ENCODE results near the gene FBXL20.

Gene FBXL20

DNA sequence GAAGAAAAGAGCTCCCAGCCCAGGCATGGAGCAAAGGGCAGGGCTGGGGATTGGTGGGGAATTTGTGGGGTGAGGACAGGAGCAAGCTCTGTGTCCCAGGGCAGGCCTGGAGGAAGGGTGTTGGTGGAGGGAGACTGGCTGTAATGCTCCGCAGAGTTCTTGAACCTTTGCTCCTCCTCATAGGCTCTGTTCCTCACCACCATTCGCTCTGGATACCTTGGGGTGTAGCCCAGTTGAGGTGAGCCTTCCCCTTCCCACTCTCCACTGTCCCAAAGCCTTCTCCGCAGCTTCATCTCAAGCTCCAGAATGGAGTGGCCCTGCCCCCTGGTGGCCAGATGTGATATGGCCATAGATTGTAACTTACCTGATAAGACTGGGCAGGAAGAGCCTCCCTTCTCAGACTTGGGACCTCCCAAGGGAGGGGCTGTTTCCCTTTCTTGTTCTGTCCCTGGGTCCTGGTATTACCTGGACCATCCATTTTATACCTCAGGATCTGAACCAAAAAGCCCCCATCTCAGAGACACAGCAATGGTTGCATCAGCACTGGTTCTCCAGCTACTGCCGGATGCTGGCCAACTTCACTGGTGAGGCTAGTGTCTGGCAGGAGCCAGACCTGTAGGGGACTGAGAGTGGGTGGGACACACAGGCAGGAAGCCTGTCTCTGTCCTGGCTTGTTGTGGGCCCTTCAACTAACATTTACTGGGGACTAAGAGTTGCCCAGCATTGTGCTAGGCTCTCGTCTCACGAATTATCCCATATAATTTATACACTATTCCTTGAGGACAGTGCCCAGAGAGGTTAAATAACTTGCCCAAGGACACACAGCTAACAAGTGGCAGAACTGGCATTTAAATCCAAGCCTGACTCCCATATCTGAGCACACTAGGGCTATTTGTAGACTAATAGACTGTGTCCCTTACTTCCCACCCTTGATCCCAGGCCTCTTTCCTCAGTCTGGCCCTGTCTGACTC is 156.5 kb downstream of the FBXL20 start:
- FAIRE-seq, result no peak

DNA sequence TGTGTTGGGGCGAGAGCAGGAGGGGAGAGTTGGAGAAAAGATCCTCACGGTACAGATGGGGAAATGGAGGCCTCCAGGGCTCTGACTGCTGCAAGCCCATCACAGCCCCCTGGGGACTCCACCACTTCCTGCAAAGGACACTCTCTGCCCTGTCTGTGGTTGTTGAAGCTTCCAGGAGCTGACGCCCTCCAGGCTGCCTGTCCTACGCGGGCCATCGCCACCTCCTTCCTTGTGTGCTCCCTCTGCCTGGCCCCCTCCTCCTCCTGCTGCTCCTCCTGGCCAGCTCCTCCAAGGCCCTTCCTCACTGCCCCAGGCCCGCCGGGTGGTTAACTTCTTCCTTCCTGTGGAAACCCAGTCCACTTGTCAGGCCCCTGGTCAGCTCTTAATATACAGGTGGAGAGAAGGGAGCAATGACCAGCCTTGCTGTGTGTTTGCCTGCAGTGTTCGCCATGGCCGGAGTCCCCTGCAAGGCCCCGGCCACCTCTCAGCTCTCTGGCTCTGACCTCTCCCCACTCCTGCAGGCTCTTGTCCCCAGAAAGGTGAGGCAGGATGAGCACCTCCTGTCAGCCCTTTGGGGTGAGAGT is 157.3 kb downstream of the FBXL20 start:
- no peak for FAIRE-seq

DNA sequence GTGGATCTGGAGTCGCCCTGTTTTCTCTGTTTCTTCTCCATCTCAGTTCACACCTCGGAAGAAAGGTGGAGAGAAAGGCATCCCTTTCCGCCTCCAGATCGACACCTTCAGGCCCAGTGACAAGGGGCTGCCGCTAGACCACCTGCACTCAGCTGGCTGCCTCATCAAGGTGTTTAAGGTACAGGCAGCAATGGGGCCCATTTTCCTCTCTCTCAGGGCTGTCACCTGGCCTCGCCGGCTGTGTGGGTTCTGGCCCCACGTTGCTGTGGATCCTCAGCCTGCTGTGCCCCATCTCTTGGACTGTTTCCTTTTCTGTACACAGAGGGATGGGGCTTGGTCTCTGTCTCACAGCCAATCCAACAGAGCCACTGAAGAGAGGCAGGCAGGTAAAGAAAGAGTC is 158.3 kb downstream of the FBXL20 start:
- FAIRE-seq, result no peak

DNA sequence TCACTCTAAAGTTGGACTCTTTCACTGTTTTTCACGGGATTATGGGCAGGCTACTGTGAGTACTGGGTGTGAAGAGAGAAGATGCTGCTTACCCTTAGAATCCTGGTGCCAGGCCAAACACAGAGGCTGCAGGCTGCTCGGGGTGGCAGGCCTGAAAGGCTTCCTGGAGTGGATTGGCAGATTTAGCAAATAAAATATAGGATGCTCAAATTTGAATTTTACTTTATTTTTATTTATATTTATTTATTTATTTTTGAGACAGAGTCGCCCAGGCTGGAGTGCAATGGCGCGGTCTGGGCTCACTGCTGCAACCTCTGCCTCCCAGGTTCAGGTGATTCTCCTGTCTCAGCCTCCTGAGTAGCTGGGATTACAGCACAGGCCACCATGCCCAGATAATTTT is 160.8 kb downstream of the FBXL20 start:
- FAIRE-seq, result no peak

DNA sequence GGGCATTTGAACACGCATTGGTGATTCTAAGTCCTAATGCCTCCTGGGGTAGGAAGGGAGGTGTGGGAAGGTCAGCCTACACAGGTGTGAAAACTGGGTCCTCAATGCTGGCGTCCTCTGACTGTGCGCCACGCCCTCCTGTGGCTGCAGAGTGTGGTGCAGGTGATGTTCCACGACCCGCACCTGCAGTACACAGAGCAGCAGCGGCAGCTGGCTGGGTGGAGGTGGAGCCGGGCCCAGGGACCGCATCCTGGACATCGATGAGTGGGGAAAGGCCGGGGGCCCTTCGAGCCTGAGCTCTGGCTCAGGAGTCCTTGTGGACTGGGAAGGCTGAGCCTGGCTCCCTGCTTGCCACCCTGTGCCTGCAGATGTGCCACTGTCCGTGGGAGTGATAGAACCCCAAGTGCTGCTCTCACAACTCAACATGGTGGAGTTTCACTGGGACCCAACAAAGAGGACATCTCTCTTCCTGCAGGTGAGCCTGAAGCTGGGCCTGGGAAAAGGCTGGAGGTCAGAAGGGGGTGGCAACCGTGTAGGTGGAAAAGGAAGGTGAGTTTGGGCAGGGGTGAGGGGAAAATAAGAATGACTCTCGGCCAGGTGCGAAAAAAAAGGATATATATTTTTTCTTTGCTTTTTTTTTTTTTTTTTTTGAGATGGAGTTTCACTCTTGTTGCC is 161.6 kb downstream of the FBXL20 start:
- FAIRE-seq, result no peak

DNA sequence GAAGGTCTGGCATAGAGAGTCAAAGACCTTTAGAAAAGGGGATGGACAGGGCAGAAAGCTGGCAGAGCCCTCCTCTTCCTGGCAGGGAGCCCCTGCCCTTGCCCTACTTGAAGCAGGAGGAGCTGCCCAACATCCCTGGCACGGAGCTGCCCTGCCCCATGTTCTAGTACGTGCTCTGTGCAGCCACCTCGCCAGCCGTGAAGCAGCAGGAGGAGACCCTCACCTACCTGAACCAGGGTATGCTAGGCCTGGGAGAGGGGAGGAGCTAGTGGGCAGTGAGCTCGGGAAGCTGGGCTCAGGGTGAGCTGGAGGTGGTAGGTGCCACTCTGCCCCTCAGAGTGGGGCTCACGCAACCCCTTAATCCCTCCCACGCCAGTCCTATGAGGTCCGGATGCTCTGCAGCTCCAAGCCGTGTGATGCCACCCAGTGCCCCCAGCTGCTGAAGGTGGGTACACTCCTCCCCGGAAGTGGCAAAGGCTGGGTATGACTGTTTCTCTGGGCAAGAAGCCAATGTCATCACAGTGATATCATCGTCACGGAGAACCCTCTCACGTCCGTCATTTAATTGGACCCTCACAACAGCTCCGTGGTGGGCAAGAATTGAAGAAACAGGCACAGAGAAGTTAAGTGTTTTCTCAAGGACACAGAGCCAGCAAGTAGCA is 163.0 kb downstream of the FBXL20 start:
- FAIRE-seq, result no peak

GRCh38 chr17:39237586-39237985 is 163.8 kb downstream of the FBXL20 start:
- no peak for FAIRE-seq

- FAIRE-seq, result no peak
Observed at GRCh38 chr17:39236981-39237441, 164.4 kb downstream of the FBXL20 start.

DNA sequence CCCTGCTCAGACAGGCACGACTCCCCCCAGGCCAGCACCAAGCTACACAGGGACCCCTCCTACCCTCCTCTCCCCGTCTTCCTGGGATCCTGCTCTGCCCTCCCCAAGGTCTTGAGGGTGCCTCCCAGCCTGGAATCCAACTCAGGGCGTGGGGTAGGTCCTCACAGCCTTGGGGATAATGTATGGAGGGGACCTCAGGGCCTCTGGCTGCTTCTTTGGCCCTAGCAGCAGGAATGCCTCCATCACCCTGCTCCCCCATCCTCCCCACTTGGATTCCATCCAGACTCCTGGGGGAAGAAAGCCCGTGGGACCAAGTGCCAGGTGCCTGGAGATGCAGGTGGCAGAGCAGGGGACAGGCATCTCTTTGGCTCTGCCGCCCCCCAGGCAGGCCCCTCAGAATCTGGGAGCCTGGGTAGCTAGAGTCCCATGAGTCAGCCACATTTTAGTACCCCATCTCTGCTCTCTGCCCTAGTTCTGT is 164.9 kb downstream of the FBXL20 start:
- no peak for FAIRE-seq

DNA sequence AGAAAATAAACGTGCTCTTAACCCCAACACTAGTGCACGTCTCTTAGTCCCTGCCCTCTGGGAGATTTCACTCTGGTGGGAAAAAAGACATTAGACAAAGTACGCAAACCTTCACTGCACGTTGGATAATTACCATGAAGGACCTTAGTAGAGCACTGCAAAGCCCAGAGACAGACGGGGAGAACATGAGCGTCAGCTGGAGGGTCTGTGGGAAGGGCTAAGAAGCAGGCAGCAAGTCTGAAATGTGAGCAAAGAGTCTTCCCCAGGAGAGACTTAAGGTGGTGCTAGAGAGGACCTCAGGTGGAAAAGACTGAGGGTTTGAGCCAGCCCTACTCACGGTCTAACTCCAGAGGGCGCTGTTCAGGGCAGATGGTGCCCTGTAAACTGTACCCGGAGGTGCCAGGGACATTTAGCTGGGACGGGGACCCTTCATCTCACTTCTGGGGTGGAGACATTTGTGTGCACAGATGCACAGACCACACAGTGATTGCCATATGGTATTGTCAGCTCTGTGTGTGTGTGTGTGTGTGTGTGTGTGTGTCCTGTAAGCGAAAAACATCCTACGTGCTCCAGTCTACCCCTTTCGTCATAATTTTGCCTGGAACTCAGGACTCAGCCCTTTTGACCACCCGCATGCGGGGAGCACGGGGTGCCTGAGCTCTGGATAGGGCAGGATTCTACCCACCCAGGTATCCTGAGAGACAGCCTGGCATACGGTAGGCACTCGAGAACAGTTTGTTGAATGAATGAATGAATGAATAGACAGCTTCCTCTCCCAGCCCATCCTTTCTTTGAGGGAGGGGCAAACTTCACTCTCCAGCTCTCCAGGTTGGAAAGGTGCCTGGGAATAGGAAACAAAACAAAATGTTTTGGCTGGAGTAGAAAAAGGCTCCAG is 165.6 kb downstream of the FBXL20 start:
- no peak for FAIRE-seq

GRCh38 chr17:39231591-39232551 is 169.6 kb downstream of the FBXL20 start:
- FAIRE-seq, result no peak

DNA sequence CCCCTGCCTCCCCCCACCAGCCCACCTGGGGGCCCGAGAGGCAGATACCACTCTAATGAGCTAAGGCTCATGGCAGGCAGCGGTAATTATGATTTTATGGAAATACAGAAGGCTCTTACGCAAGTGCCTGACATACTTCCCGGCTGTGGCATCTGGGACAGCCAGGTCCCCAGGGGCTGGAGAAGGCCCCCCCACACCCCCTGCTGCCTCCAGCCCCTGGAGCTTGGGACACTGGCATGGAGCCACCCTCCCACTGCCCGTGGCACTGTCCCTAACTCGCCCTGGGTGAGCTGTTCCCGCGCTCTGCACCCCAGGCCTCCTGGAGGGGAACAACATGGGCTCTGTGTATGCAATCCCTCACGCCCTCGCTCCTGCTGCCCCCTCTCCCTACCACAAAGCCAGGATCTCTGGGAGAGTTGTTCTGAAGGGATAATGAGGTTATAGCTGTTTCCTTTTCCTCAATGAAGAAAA is 170.3 kb downstream of the FBXL20 start:
- no peak for FAIRE-seq

DNA sequence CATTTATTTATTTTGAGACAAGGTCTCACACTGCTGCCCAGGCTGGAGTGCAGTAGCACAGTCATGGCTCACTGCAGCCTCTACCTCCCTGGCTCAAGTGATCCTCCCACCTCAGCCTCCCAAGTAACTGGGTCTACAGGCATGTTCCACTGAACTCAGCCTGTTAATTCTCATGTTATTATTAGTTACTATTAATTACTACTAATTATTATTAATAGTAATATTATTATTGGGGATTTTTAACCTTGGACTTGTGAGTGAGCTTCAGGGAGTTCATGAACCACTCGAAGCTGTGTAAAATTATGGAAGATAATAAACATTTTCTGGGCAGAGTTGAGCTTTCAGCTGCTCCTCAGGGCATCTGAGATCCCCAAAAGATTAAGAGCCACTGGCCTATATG is 171.1 kb downstream of the FBXL20 start:
- no peak for FAIRE-seq

- no peak for FAIRE-seq
Observed at GRCh38 chr17:39229274-39229913, 172.0 kb downstream of the FBXL20 start.

DNA sequence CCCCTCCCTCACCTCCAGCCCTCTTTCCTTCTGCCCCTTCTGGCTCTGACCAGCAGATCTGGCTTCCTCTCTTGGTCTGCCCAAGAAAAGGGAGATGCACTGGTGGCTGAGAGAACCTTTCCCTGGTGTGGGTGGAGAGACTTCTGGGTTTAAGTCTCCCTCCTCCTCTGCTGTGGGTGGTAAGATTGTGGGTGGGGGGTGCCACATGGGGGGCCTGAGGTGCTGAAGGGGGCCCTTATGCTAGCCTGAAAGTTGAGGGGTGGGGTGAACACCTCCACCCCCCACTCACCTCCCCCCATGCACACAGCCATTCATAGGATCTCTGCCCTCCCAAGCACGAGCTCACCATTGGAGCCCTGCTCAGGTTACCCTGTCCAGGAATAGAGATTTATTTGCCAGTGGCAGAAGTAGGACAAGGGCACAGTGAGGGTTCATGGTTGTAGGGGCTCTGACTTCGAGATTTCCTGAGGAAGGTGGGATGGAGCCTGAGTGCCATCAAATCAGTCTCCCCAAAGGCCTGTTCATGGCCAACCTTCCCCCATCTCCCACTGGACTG is 174.0 kb downstream of the FBXL20 start:
- no peak for FAIRE-seq

DNA sequence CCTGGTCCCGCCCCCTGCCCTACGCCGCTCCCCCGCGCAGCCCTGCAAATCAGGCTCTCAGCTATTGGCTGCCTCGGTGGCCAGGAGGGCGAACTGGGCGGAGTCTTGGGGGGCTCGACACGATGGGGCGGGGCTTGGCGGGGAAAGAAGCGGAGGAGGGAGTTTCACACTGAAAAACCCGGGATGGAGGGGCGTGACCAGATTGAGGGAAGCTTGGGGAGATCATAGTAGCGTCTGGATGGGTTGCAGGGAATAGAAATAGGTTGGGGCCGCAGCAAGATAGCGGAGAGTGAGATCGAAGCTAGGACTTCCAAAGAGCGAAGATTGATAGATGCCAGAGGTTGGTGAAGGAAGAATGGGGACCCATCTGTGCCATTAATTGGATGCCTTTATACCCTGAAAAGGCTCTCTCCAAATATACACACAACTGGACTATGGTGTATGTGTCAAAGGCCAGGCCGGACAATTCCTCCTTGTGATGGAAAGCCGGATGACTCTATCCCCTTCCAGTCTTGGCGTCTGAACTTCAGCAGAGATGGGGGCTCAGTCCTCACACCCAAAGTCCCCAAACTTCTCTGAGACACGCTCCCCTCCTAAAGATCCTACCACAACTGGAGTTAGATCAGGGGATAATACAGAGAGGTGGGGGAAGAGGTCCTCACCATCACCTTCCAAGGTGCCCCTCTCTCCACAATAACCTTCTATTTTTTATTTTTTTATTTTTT is 175.3 kb downstream of the FBXL20 start:
- no peak for FAIRE-seq

GRCh38 chr17:39225308-39225958 is 176.0 kb downstream of the FBXL20 start, which contains the start of gene STAC2:
Gene STAC2, minus strand, starts transcription at chr17:39225945. Its CDS starts 443 bp downstream, at chr17:39225502.
- FAIRE-seq, result no peak

DNA sequence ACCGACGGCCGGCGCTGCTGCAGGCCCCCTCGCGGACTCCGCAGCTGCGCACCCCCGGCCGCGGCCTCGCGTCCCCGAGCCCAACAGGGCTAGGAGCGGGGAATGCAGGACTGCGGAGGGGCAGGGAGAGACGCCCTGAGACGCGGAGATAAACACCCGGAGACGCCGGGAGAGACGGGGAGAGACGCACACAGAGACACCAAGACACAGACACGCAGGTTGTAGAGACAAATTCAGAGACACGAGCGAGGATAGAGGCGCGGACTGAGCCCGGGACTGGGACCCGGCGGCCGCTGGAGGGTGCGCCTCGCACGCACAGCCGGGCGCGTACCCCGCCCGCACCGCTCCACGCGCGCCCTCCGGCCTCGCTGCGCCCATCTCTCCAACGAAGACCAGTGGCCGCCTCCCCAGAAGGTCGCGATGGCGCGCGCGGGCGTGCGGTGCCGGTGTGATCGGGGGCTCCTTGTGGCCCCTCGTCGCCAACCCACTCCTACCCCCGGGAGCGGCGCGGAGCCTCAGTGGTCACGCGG is 176.6 kb downstream of the FBXL20 start:
- FAIRE-seq, result no peak

All from colon (tissue), 2 donors.